Measurements from ENCODE around the gene SACM1L. TPM values are rescaled to one million over a fixed set of nuclear protein-coding genes. Genes with fewer than 3 reads are reported as not detected.

SACM1L gene
- total RNA-seq, 1 experiment from 2014 or later, result 30.1 TPM

- Histone ChIP-seq H3K79me2 (ENCODE audit: low read length) (no peaks in the 10 kb centered on the region), H3K9me2 (replicated peaks; ENCODE audit: low read length) (no peaks in the 10 kb centered on the region), H3K4me1 (ENCODE audit: insufficient read depth, low read length) (peaks cover 12% of the 10 kb centered on the region), H3K4me3 (ENCODE audit: low read length) (no peak overlapping the region), H3K36me3 (ENCODE audit: low read depth, low read length) (peaks cover 42% of the 10 kb centered on the region), H2AFZ (ENCODE audit: low read length) (no peak overlapping the region), H3K4me2 (ENCODE audit: low read length) (no peak overlapping the region), H3F3A (ENCODE audit: low read length, unreplicated experiment) (no peaks in the 10 kb centered on the region), H3K9ac (ENCODE audit: low read length) (no peak overlapping the region), H3K27ac (ENCODE audit: low read length) (no peak overlapping the region), H4K20me1 (ENCODE audit: low read length) (no peaks in the 10 kb centered on the region), H3K27me3 (ENCODE audit: low read length) (no peaks in the 10 kb centered on the region), H3K9me3 (ENCODE audit: low read length) (no peaks in the 10 kb centered on the region)
- BruUV-seq (replicated peaks), result no TSS peak
- ChIA-PET POLR2A (ENCODE audit: unreplicated experiment) (no interaction called here), CTCF (no interaction called here)
- DNase-seq, result no peak
- intact Hi-C loops (cut with micrococcal nuclease), result no loop called here
- no peak for TF ChIP-seq EZH2phosphoT487 (IDR thresholded peaks at IDR 0.05; ENCODE audit: borderline replicate concordance, low read length)
- TF ChIP-seq, protein P1, sequence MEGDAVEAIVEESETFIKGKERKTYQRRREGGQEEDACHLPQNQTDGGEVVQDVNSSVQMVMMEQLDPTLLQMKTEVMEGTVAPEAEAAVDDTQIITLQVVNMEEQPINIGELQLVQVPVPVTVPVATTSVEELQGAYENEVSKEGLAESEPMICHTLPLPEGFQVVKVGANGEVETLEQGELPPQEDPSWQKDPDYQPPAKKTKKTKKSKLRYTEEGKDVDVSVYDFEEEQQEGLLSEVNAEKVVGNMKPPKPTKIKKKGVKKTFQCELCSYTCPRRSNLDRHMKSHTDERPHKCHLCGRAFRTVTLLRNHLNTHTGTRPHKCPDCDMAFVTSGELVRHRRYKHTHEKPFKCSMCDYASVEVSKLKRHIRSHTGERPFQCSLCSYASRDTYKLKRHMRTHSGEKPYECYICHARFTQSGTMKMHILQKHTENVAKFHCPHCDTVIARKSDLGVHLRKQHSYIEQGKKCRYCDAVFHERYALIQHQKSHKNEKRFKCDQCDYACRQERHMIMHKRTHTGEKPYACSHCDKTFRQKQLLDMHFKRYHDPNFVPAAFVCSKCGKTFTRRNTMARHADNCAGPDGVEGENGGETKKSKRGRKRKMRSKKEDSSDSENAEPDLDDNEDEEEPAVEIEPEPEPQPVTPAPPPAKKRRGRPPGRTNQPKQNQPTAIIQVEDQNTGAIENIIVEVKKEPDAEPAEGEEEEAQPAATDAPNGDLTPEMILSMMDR (conservative IDR thresholded peaks at IDR 0.05; ENCODE audit: low read depth, low read length), result no peak
- no peak for TF ChIP-seq EZH2 (IDR thresholded peaks at IDR 0.05; ENCODE audit: low read length, unreplicated experiment)
- no peak for ATAC-seq
These were observed 9.4 kb upstream of the SACM1L start for GRCh38 chr3:45679805-45680204.

DNA sequence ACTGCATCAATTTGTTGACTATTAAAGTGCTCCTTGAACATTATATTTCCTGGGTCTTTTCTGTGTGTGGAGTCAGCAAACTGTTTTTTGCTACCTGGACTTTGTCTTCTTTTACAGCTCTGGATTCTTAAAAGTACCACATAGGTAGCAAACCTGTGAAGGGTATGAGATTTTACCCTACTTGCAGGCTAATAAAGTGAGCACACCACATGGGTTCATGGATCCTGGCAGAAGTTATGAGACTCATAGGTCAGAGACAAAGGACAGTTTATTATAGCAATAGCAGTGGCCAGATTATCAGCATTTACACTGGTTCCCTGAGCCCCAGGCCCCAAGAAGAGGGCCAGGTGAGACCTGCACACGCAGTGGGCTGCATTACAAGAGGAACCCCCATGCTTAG is 8.0 kb upstream of the SACM1L start:
- Histone ChIP-seq H2AFZ (ENCODE audit: low read length) (no peak overlapping the region), H3K4me1 (ENCODE audit: insufficient read depth, low read length) (peaks cover 12% of the 10 kb centered on the region), H3K27ac (ENCODE audit: low read length) (no peak overlapping the region), H3K27me3 (ENCODE audit: low read length) (no peaks in the 10 kb centered on the region), H3K4me2 (ENCODE audit: low read length) (no peak overlapping the region), H3K9me3 (ENCODE audit: low read length) (no peaks in the 10 kb centered on the region), H4K20me1 (ENCODE audit: low read length) (no peaks in the 10 kb centered on the region), H3K79me2 (ENCODE audit: low read length) (no peaks in the 10 kb centered on the region), H3K36me3 (ENCODE audit: low read depth, low read length) (peaks cover 41% of the 10 kb centered on the region), H3K9me2 (replicated peaks; ENCODE audit: low read length) (no peaks in the 10 kb centered on the region), H3K9ac (ENCODE audit: low read length) (no peak overlapping the region), H3K4me3 (ENCODE audit: low read length) (no peak overlapping the region), H3F3A (ENCODE audit: low read length, unreplicated experiment) (no peaks in the 10 kb centered on the region)
- no TSS peak for BruUV-seq (replicated peaks)
- ChIA-PET POLR2A (ENCODE audit: unreplicated experiment) (interaction anchor here (0.7 kb wide), 1 partner anchor 24 kb away, joined by 3 read pairs; no protein-coding TSS in a partner anchor), CTCF (no interaction called here)
- no peak for DNase-seq
- intact Hi-C loops (cut with micrococcal nuclease), result no loop called here
- no peak for ATAC-seq
- TF ChIP-seq EZH2phosphoT487 (IDR thresholded peaks at IDR 0.05; ENCODE audit: borderline replicate concordance, low read length) (no peak), EZH2 (IDR thresholded peaks at IDR 0.05; ENCODE audit: low read length, unreplicated experiment) (no peak)
- TF ChIP-seq, protein P1 (conservative IDR thresholded peaks at IDR 0.05; ENCODE audit: low read depth, low read length), result no peak

DNA sequence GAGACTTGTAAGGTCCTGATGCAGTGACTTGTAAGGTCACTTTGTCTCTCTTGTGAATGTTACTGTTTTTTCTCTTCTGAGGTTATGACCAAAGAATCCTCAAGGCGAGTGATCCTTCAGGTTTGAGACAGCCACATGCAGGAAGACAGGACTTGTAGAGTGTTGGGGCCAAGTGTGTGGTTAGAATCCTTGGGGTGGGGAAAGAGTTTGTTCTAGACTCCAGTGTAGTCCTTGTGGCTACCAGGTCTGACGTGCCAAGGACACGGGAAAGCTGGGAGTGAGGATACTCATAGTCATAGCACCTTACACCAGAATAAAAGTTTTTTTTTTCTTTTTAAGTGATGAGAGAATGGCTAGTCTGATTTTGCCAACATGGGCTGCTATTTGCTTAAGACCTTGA is 7.3 kb upstream of the SACM1L start:
- Histone ChIP-seq H3K27me3 (ENCODE audit: low read length) (no peaks in the 10 kb centered on the region), H2AFZ (ENCODE audit: low read length) (no peak overlapping the region), H3K79me2 (ENCODE audit: low read length) (no peaks in the 10 kb centered on the region), H3K9me3 (ENCODE audit: low read length) (no peaks in the 10 kb centered on the region), H3K9ac (ENCODE audit: low read length) (no peak overlapping the region), H3K36me3 (ENCODE audit: low read depth, low read length) (peaks cover 38% of the 10 kb centered on the region), H3K4me1 (ENCODE audit: insufficient read depth, low read length) (peaks cover 9% of the 10 kb centered on the region), H4K20me1 (ENCODE audit: low read length) (no peaks in the 10 kb centered on the region), H3K27ac (ENCODE audit: low read length) (no peak overlapping the region), H3F3A (ENCODE audit: low read length, unreplicated experiment) (no peaks in the 10 kb centered on the region), H3K4me2 (ENCODE audit: low read length) (no peak overlapping the region), H3K9me2 (replicated peaks; ENCODE audit: low read length) (no peaks in the 10 kb centered on the region), H3K4me3 (ENCODE audit: low read length) (no peak overlapping the region)
- BruUV-seq (replicated peaks), result no TSS peak
- CTCF ChIA-PET, result no interaction called here
- POLR2A ChIA-PET (ENCODE audit: unreplicated experiment), result no interaction called here
- no peak for ATAC-seq
- intact Hi-C loops (cut with micrococcal nuclease), result no loop called here
- DNase-seq, result no peak
- TF ChIP-seq, protein P1 (conservative IDR thresholded peaks at IDR 0.05; ENCODE audit: low read depth, low read length), result no peak
- TF ChIP-seq EZH2 (IDR thresholded peaks at IDR 0.05; ENCODE audit: low read length, unreplicated experiment) (no peak), EZH2phosphoT487 (IDR thresholded peaks at IDR 0.05; ENCODE audit: borderline replicate concordance, low read length) (no peak)
